ENCODE results near the gene EVI2B.
"Not testable (repeated sequence)": the region's sequence is repeated elsewhere in the genome, so short reads cannot be mapped to it uniquely, and the experiment has no call there.

Gene EVI2B

DNA sequence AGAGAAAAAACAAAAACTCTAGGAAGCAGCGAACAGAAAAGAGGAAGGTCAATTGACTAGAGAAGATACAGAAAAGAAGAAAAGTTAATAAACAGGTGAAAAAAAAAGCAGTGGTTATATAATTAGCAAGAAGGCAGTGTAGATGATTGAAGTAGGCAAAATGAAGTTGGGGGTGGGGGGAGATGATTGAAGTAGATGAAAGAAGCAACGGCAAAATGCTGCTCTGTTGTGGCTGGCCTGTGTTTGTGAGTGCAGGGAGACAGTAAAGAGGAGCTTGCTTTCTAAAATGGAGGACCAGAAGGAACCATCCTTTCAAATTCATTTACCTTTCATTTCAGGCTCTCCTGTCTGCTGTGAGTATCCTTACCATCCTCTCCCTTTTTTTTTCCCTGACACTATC, 3.6 kb downstream of the EVI2B start:
- no peak for DNase-seq

DNA sequence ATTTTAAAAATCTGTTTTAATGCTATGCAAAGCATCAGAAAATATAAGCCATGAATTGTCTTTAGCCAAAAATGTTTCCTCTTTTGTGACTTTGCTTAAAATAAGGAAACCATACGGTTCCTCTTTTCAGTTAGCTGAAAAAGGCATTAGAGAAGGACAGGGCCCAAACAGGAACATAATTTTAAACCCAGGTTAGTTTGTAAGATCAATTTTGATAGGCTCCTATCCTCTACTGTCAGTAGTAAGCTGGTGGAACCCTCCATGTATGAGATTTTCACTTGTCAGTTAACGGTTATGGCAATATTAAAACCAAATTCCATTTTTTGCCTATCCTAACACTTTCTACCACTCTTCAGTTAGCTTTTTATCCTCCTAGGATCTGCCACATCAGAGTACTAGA, 4.3 kb downstream of the EVI2B start:
- peak; percentile 66 to 84 (median 83) for DNase-seq

DNA sequence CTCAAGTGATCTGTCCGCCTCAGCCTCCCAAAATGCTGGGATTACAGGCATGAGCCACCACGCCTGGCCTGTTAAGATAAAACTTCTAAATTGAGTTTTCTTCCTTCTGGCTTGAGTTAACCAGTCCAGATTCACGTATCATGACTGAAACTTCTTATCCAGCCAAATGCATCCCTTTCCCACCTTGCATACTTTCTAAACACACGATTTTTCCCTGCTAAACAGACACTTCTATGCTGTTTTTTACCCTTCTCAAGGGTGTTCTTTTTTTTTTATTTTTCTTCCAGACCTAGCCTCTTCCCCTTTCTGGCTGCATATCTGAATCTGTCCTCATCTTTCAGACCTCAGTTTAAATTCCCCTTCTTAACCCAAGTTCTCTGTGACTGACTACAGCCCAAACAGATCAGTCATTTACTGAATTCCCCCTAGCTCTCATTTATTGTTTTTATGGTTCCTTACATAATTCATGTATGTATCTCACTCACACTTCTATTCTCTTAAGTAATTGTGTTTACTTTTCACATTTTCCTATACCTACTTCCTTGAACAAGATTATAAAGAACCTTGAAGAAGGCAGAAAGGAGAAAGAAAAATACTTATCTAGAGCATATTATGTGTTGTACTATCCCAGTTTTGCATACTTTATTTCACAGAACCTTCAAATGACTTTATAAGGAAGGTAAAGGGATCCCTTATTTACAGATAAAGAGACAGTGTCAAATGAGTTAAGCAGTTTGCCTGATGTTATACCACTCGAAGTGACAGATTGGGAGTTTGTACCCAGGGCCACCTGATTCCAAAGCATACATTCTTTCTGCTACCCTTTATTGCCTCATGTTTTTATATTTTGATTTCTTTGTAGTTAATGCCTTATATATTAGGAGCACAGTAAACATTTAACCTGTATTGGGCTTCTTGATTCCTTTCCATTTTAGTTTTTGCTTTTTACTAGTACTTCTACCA, 5.2 kb downstream of the EVI2B start:
- peak; percentile 72 to 91 (median 86) for DNase-seq

DNA sequence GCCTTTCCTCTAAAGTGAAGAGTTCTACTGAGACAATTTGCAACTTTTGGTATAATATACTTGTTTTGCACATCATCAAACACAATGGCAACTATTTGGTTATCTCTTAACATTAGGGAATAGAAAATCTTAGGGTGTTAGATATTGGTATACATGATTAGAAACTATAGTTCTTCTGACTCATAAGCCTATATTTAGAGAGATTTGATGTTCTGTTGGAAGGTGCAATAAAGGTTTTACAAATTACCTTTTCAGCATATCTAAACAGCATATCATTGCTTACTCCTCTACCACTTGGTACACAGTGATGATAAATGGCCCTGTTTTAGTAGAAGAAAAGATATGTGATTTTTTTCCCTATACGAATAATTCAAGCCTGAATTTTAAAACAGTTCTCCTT, 6.2 kb downstream of the EVI2B start:
- DNase-seq: no peak

DNA sequence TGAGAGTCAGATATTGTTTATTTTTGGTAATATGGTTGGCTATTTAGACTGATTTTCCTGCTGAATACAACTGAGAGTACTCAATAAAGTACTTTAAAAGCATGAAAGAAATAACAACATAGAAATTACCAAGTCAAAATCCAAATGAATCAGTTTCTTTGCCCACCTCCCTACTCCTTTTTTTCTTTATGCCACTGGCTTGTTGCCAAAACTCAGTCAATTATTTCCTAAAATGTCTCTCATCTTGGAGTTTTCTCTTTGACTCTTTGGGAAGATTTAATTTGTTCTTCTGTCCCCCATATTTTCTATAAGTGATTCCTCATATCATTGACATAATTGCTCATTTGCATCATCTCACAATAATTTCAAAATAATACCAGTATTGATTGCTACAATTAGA, 14.2 kb downstream of the EVI2B start:
- no peak for DNase-seq

DNA sequence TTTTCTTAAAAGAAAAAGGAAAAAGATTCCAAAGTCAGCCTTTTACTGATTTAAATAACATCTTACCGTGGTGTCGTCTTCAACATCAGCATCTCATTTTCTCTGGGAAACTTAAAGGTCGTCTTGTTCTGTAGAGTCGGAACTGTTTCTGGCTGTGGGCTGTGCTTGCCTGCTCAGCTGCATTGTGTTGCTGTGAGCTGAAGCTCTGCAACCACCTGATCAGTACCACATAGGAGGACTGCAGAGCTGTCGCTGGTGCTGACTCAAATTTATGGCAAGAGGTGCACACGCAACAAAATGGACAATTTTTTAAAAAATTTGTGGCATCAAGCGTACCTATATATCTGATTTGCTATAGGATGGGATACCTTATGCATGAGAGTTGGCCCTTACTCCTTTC, 16.8 kb downstream of the EVI2B start, which contains the start of gene OMG:
Gene OMG (minus strand): TSS at position 150 of the 400 bp plus-strand sequence. CDS start 908 bp downstream, outside the sequence.
- DNase-seq: no peak

DNA sequence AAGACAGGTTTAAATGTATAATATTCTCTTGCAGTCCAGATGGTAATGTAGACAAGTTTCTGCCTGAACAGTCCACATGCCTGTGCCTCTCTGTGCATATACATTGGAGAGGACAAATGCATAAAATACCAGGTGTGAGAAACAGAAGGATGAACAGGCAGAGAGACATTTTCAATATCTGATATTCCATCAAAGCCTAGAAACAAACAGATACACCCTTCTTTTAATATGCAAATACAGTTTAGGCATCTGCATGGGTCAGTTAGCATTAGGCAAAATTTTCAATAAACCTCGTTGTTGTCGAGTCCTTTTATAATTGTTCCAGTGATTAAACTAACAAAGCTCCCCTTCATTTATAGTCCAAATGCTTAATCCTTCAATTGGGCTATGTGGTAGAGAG, 17.7 kb downstream of the EVI2B start:
- DNase-seq: no peak

DNA sequence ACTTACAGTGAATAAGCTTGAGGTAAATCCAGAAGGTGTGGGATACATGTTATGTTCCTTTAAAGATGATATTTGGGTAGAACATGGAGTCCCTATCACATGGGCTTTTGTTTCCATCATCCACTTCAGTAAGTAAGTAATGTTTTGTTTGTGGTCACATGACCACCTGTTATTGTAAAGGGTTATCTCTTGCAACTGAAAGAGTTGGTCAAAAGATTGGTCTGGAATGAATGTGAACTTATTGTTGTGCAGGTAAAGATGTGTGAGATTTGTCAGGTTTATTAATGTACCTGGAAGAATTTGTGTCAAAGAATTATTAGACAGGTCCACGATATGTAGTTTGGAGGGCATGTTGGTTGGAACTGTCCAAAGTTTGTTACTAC, 18.4 kb downstream of the EVI2B start:
- no peak for DNase-seq

DNA sequence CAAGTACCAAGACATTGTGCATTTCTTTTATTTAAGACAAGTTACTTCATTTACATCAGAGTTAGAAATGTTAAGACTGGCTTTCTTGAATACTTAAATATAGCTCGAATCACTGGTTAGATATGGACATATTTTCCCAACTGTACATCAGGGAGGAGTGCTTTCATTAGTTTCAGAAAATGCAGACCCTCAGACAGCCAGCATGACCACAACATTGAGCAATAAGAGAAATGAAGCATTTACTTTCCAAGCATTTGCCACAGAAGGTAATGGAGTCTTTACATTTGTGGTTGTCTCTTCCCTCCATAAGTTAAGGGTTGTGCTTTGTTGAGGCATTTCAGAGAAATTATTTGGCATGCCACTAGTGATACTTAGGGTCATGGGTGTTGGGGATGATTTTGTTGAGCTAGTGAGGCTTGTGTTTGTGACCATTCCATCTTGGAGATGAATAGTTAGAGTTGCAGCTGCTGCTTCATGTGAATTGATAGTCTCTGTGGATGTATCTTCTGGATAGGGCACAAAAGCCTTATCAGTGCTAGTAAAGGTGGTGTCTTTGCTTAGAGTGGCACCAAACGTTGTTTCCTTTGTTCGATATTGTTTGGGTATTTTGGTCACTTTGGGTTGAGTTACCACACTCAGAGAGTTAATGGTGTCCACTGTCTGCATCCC, 18.9 kb downstream of the EVI2B start:
- DNase-seq: no peak

DNA sequence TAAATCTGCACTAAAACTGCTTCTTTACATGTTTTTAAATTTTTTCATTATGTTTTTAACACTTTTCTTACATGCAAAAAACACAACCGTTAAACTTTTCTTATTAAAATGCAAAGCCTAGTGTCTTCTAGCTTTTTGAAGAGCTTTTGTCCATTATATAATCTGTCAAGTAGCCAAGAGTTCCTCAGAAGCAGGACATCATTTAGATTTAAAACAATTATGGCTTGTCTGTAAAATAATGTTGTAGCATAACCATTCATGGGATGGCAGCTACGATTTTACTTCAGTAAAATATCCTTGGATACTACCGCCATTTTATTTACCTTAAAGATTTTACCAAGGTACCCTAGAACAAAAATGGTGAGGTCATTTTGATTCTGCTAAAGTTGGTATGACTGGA, 19.6 kb downstream of the EVI2B start:
- DNase-seq: no peak

DNA sequence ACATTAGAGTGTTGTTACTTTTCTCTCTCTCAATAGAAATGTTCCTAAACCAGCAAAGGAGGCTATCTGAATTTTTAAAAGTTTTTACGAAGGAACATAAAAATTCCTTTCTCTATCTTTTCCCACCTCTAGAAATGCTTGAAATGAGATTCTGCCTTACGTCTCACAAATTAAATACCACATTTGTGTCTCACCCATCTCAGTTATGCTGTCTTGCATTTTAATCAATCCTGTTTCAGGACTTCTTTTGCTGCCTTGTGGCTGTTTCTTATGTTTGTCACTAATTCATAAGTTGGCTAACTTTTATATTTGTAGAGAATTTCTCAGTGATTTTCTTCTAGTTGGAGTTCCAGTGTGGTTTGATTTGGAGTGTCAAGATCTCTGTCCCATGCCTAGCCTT, 20.3 kb downstream of the EVI2B start:
- no peak for DNase-seq

DNA sequence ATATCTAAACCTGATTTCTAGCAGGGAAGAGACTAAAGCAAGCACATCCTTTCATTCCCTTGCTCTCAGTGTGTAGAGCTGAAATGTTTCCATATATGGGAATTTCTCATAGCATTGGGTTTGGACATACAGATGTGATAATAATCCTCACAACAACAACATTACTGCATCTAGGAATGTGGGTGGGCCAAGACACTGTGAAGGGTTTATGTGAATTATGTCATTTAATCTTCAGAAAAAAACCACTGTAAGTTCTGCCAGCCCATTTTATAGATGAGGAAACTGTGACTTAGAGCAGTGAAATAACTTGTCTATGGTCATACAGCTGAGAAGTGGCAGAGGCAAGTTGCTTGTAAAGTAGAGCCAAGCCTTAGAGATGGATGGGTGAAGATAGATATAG, 22.0 kb downstream of the EVI2B start:
- DNase-seq: no peak

DNA sequence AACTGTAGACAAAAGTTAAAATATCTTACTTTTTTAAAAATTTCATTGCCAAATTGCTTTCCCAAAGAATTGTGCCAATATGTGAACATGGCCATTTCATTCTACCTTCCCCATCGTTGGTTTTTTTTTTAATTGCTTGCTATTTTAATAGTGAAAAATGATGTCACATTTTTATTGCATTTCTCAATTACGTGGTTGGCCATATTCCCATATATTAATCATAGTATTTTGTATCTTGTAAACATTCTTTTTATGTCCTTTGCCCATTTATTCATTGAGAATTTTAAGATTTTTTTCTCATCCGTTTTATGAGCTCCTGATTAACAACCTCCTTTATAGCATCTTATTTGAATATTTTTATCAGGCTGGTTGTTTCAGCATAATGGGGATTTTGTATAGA, 24.1 kb downstream of the EVI2B start:
- no peak for DNase-seq

DNA sequence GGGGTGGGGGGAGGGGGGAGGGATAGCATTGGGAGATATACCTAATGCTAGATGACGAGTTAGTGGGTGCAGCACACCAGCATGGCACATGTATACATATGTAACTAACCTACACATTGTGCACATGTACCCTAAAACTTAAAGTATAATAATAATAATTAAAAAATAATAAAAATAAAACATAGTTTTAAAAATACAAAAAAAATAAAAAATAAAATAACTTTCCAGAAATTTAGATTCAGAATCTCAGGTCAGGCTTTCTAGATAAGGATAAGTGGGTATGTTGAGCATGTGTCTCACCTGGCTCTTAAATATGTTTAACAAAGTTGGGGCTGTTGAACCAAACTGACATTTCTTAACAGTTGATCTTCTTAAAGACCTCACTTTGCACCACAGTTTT, 25.9 kb downstream of the EVI2B start:
- not testable (repeated sequence) for DNase-seq

DNA sequence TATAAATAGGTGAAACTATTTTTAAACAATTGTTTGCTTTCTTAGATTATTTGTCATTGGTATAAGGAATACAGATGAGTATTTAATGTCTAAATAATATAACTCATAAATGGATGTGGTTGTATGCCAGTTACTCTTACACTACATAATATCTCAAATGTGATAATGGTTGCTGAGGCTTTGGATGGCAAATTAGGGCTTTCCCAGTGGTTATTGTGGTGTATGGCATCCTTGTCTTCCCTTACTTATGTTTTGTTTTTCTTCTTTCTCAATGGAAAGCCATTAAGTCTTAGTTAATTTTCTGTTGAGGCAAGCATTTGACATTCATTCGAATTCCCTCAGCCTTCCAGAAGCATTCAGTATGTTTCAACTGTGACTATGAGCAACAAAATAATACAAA, 27.3 kb downstream of the EVI2B start:
- DNase-seq: no peak

DNA sequence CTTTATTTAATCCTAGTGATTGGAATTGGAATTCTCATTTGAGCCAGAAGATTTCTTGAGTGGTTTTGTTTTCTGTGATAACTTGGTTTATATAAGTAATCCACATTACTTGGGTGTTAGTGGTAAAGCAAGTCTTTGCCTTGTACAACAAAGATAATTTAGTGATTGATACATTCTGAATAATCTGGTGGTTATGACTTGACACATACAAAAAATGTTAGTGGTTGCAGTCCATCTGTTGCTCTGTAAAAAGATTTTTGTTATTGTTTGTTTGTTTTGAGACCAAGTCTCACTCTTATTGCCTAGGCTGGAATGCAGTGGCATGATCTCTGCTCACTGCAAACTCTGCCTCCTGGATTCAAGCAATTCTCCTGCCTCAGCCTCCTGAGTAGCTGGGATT, 30.0 kb downstream of the EVI2B start:
- DNase-seq: no peak

DNA sequence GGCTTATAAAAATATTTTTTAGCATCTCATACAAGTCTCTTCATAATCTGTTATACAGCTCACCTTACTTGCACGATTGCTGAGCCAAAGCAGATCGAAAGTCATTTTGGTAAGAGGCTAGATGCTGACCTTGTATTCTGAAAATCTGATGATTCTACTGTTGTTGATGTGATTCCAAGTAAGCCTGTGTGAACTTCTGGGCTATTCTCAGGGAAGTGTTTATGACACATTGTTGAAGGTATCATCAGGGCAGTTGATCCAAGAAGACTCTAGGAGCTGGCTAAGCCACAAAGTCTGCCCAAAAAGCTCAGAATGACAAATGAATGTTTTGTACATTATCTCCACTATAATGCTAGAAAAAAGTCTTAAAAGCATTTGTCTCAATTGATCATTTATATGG, 32.8 kb downstream of the EVI2B start:
- no peak for DNase-seq

DNA sequence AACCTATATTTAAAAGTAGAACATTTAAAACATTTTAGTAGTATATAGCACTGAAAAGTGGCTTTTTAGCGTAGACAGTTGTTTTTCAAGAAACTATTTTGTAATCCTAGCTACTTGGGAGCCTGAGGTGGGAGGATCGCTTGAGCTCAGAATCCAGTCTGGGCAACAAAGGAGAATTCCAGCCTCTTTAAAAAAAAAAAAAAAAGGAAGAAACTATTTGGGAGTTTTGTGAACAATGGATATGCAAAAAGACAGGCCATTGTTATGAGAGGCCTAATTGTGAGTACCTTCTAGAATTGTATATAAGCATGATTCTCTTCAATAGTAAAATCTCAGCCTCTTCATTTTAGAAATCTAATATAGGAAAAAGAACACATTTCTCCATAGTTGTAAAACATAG, 34.5 kb downstream of the EVI2B start:
- no peak for DNase-seq

DNA sequence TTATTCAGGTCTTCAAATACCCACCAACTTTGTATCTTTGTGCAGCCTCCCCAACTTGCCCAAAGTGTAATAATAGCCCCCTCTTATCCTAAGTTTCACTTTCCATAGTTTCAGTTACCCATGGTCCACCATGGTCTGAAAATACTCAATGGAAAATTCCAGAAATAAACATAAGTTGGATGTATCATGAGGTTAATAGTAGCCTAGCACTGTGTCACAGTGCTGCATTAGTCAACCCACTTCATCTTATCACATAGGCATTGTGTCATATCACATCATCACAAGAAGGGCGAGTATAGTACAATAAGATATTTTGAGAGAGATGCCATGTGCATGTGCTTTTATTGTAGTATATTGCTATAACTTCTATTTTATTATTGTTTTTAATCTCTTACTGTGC, 38.7 kb downstream of the EVI2B start:
- DNase-seq: peak; percentile 36 to 74 (median 67)

DNA sequence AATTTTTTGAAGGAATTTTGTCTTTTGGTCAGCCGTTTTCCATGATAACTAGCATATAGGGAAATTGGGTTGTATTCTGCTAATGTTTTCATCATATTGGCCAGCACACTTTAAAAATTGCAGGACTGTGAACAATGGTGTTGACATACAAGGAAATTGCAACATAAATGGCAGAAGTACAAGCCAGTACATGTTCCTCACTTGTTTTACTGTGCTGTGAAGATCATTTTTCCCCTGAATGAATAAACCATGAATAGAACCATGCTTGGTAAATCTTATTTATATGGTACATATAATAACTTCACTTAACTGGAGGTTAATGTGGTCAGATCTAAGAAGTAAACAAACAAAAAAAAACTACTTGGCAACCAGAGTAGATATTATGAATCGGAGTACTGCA, 39.6 kb downstream of the EVI2B start:
- peak; percentile 44 to 83 (median 81) for DNase-seq

DNA sequence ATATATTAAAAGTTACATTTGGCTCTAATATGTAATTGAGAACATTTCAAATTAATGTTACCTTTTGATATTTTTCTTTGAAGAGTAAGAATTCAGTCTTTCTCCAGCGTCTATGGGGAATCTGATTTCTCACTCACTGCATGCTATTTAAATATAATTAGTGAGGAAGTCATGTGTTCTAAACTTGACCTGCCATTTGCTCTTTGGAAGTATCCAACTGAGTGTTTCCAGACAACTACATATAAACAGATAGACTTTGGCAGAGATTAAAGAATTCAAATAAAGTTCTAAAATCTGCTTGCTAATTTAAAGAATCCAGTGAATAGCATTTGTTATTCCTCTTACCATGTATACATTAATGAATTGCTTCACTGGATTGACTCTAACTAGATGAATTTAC, 40.3 kb downstream of the EVI2B start:
- DNase-seq: no peak

DNA sequence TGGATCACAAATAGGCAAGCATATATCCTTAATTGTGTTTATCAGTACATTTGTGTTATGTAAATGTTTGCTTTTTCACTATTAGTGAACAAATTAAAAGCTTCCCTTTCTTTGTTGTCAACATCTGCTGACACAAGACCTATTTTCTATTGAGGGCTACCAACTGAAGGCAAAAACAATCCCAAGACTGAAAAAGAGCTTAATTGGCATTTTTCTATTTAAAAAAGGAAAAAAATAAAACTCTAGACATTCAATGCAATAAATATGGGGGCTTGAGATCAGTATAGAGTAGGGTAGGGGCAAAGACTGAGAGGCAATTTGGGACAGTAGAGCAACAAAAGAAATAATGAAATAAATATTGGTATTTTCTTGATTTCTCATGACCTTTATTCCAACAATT, 41.1 kb downstream of the EVI2B start:
- no peak for DNase-seq

DNA sequence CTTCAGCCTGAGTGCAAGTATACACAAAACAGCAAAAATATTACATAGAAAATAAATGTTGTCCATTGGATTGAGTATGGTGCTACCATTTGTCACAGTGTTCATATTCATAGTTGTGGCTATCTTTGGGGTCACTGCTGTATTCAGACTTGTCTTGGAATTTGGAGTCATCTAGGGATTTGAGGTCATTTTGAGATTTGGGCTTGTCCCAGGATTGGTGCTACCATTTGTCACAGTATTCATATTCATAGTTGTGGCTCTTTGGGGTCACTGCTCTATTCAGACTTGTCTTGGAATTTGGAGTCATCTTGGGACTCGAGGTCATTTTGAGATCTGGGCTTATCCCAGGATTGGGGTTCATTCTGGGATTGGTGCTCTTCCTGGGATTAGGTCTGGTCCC, 41.6 kb downstream of the EVI2B start:
- no peak for DNase-seq

DNA sequence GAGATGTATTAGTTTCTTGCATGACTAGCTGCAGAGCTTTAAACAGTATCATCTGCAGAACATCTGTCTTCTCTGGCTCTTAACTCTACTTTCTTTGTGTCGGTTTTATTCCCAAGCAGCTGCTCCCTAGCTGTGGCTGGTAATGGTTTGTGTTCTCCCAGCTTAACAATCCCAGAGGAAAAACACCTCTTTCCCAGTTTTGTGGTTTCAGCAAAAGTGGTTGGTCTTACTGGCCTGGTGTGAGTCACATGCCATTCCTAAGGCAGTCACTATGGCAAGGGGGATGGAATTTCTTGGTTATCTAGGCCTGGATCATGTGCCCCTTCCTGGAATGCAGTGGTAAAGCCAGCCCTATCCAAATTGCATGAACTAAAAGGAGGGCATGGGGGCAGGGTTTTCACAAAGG, 44.3 kb downstream of the EVI2B start:
- DNase-seq: no peak

All from suppressor macrophage treated with lipopolysaccharide for 1 hour (primary cell).